HepG2 (cell line): Measurements from ENCODE around the gene CEP68.

Experiments used
- ATF1 ChIP-seq: IDR thresholded peaks from 2 replicates; pipeline ENCODE4 v1.6.1; 2016; ENCODE audit warnings: mild to moderate bottlenecking, control low read depth
- BRCA1 ChIP-seq: sonication (generic); formaldehyde crosslinking; IDR thresholded peaks from 2 replicates; pipeline ENCODE4 v1.4.0; 2020; ENCODE audit warnings: missing genetic modification reagents
- CBFB ChIP-seq: sonication (generic); formaldehyde crosslinking; IDR thresholded peaks from 2 replicates; pipeline ENCODE4 v1.4.0; 2020; ENCODE audit warnings: missing genetic modification reagents
- JUNB ChIP-seq: sonication (generic); formaldehyde crosslinking; IDR thresholded peaks from 2 replicates; pipeline ENCODE4 v1.8.0; 2022; ENCODE audit warnings: missing genetic modification reagents, mild to moderate bottlenecking, borderline replicate concordance
- RXRA ChIP-seq: sonication (generic); formaldehyde crosslinking; IDR thresholded peaks from 2 replicates; pipeline ENCODE4 v1.5.1; 2020; ENCODE audit warnings: missing genetic modification reagents
- SP2 ChIP-seq: sonication (generic); formaldehyde crosslinking; IDR thresholded peaks from 2 replicates; pipeline ENCODE4 v1.5.1; 2020; ENCODE audit warnings: mild to moderate bottlenecking, missing genetic modification reagents
- TF ChIP-seq, protein P1 (sequence below): sonication (generic); formaldehyde crosslinking; IDR thresholded peaks from 2 replicates; pipeline ENCODE4 v1.4.0; 2020; ENCODE audit warnings: missing genetic modification reagents
- TF ChIP-seq, protein P2 (sequence below): sonication (generic); formaldehyde crosslinking; IDR thresholded peaks from 2 replicates; pipeline ENCODE4 v1.5.0; 2020; ENCODE audit warnings: mild to moderate bottlenecking, missing genetic modification reagents, moderate library complexity
- TF ChIP-seq, protein P3 (sequence below): sonication (generic); formaldehyde crosslinking; IDR thresholded peaks from 2 replicates; pipeline ENCODE4 v1.4.0; 2020; ENCODE audit warnings: missing genetic modification reagents

DNA sequence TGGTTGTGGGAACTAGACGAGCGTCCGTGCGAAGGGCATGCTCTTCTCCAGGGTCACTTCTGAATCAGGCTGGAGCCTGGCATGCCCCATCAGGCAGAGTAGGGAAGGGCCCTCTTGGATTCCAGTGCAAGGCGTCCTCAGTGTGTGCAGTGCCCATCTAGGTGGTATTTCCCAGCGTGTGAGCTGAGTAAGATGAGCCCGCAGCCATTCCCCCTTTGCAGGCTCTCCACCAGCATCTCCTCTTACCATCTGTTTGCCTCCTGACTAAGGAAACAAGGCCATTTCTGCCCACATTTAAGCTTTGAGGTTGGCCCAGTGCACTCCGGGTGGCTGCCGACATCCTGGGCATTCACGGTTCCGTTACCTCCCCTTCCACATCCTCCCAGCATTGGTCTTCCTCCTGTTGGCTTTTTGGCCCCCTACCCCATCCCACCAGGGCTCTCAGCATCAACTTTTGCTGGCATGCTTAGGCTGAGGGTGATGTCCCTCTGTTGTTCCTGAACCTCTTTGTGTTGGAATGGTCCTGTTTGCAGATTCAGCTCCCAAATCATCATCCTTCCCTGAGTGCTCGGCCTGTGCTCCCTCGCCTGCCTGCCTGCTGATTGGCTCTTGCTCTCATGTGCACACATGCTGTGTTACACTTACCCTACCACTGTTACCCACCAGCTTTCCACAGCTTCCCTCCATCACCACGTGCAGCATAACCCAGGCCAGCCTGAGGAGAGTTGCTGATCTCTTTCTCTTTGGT is 11.8 kb downstream of the CEP68 start:
- TF ChIP-seq BRCA1 (CRISPR knock-in tag) (no peak), ATF1 (CRISPR knock-in tag) (no peak), RXRA (CRISPR knock-in tag) (no peak), SP2 (CRISPR knock-in tag) (no peak), JUNB (CRISPR knock-in tag) (no peak), CBFB (CRISPR knock-in tag) (no peak)
- TF ChIP-seq, protein P1, sequence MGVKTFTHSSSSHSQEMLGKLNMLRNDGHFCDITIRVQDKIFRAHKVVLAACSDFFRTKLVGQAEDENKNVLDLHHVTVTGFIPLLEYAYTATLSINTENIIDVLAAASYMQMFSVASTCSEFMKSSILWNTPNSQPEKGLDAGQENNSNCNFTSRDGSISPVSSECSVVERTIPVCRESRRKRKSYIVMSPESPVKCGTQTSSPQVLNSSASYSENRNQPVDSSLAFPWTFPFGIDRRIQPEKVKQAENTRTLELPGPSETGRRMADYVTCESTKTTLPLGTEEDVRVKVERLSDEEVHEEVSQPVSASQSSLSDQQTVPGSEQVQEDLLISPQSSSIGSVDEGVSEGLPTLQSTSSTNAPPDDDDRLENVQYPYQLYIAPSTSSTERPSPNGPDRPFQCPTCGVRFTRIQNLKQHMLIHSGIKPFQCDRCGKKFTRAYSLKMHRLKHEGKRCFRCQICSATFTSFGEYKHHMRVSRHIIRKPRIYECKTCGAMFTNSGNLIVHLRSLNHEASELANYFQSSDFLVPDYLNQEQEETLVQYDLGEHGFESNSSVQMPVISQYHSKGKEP (CRISPR knock-in tag): no peak
- TF ChIP-seq, protein P2, sequence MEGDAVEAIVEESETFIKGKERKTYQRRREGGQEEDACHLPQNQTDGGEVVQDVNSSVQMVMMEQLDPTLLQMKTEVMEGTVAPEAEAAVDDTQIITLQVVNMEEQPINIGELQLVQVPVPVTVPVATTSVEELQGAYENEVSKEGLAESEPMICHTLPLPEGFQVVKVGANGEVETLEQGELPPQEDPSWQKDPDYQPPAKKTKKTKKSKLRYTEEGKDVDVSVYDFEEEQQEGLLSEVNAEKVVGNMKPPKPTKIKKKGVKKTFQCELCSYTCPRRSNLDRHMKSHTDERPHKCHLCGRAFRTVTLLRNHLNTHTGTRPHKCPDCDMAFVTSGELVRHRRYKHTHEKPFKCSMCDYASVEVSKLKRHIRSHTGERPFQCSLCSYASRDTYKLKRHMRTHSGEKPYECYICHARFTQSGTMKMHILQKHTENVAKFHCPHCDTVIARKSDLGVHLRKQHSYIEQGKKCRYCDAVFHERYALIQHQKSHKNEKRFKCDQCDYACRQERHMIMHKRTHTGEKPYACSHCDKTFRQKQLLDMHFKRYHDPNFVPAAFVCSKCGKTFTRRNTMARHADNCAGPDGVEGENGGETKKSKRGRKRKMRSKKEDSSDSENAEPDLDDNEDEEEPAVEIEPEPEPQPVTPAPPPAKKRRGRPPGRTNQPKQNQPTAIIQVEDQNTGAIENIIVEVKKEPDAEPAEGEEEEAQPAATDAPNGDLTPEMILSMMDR: no peak
- TF ChIP-seq, protein P3, sequence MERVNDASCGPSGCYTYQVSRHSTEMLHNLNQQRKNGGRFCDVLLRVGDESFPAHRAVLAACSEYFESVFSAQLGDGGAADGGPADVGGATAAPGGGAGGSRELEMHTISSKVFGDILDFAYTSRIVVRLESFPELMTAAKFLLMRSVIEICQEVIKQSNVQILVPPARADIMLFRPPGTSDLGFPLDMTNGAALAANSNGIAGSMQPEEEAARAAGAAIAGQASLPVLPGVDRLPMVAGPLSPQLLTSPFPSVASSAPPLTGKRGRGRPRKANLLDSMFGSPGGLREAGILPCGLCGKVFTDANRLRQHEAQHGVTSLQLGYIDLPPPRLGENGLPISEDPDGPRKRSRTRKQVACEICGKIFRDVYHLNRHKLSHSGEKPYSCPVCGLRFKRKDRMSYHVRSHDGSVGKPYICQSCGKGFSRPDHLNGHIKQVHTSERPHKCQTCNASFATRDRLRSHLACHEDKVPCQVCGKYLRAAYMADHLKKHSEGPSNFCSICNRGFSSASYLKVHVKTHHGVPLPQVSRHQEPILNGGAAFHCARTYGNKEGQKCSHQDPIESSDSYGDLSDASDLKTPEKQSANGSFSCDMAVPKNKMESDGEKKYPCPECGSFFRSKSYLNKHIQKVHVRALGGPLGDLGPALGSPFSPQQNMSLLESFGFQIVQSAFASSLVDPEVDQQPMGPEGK (CRISPR knock-in tag): no peak
